OCI-M1 (cell line): ENCODE data around the gene PLEKHA5.
"Not testable (repeated sequence)": the region's sequence is repeated elsewhere in the genome, so short reads cannot be mapped to it uniquely, and the experiment has no call there.

ENCODE experiments used
- DNase-seq: peaks from one replicate; lab custom pipeline; 2025; lab: John Stamatoyannopoulos, UW

Gene PLEKHA5

GRCh38 chr12:19129486-19130223, at the start of gene PLEKHA5:
Gene PLEKHA5, plus strand, starts transcription at chr12:19129733. Its CDS starts 67 bp downstream, at chr12:19129800.
- peak; percentile 56 for DNase-seq

DNA sequence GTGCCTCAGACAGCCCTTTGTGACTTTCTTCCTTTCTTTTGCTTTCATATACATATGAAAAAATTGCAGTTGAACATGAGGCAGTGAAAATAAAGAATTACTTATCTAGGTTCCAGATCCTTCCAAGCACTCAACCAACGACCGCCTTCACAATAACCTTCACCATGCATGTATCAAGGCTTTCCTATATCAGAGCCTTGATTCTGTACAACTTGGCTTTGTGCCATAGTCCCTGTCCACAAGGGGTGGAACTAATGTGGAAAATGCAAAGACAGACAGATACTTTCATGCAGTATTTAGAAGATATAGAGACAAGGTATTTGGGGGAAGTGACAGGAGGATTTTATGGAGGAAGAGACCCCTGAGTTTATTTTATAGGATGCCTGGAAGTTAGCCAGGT, 48.6 kb upstream of the PLEKHA5 start:
- DNase-seq: no peak

DNA sequence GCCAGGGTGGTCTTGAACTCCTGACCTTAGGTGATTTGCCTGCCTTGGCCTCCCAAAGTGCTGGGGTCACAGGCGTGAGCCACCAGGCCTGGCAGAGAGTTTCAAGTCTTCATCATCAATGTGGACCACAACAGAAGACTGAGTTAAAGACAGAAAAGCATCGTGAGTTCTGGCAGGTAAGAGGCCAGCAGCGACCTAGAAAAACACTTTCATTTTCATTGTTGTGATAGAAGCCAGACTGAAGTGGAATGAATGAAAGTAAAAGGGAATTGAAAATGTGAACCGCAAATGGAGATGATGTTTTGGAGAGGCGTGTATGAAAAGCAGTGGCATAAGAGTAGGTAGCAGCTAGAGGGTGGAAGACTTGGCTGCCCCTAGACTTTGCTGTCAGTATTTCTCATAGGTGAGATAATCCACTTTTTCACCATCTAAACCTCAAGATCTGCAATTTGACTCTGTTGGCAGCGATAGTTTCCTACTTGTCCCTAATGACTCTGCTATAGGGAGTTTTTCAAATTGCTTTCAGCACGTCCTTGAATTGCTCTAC, 47.1 kb upstream of the PLEKHA5 start:
- DNase-seq: peak; percentile 22

- no peak for DNase-seq
Observed at GRCh38 chr12:19084547-19084946, 45.0 kb upstream of the PLEKHA5 start.

DNA sequence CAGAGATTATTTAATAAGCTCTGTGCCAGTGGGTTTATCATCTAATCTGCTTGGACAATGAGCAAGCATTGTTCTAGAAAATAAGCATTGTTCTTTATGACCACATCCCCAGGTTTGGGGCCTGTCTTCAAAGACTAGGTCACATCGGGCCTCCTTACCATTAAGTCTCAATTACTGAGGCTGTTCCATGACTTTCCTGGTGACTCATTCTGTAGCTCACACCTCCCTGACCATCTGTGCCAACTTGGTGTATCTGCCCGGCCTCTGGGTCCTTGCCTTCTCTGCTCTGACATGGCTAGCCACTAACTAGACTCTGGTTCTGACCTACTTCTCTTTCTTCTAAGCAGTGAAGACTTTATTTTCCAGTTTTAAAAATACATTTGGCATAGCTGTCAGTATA, 44.4 kb upstream of the PLEKHA5 start:
- DNase-seq: no peak

- no peak for DNase-seq
Observed at GRCh38 chr12:19088606-19089005, 40.9 kb upstream of the PLEKHA5 start.

DNA sequence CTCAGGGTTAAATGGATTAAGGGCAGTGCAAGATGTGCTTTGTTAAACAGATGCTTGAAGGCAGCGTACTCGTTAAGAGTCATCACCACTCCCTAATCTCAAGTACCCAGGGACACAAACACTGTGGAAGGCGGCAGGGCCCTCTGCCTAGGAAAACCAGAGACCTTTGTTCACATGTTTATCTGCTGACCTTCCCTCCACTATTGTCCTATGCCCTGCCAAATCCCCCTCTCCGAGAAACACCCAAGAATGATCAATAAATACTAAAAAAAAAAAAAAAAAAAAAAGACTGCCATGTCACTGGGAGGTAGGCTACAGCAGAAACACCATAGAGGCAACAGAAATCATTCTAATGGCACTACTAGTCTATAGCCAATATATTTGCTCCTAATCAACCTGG, 37.1 kb upstream of the PLEKHA5 start:
- DNase-seq: not testable (repeated sequence)

GRCh38 chr12:19093218-19093617, 36.3 kb upstream of the PLEKHA5 start:
- DNase-seq: no peak

DNA sequence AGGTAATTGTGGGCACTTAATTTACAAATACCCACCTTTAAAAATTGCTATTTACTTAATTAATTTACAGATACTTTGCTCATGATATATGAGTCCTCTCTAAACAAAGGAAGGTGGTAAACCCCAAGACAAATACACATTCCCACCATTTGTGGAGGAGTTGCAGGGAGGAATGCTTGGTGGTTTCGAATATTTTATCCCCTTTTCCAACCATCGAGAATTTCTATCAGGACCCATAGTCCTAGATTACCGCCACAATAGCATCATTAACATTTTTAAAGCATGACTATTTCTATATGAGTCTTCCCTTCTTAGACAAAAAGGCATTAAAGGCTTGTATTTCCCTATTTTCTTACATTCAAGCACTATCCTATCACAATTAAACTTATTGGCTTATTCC, 34.2 kb upstream of the PLEKHA5 start:
- no peak for DNase-seq

- no peak for DNase-seq
Observed at GRCh38 chr12:19095756-19096480, 33.6 kb upstream of the PLEKHA5 start.

- no peak for DNase-seq
Observed at GRCh38 chr12:19105463-19105862, 24.1 kb upstream of the PLEKHA5 start.

GRCh38 chr12:19107750-19108149, 21.8 kb upstream of the PLEKHA5 start:
- no peak for DNase-seq

DNA sequence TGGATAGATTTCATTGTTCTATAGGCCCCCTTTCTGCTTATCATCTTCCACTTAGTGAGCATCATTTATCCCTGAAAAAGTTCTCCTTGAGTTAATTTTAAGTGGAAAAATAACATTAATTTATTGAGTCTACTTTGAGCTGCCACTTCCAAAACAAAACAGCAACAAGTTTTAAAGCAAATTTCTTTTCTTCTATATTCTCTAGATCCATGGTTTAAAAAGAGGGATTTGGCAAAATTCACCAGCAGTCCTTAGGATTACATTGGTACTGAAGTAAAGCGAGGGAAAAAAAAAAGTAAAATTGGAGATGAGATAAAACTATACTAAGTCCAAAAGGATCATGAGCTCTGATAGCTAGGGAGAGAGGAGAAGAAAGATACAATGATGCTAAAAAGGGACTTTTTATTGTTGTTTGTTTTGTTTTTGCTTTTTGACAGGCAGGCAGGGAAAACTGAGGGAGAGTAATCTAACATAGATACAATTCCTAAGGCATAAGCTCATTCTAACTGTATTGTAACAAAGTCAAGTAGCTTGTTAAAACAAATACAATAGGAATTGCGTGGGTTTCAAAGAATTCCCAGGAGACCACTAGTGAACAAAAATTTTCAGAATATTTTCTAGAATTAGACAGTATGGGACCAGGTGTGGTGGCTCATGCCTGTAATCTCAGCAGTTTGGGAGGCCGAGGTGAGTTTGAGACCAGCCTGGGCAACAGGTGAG, 19.2 kb upstream of the PLEKHA5 start:
- DNase-seq: no peak

DNA sequence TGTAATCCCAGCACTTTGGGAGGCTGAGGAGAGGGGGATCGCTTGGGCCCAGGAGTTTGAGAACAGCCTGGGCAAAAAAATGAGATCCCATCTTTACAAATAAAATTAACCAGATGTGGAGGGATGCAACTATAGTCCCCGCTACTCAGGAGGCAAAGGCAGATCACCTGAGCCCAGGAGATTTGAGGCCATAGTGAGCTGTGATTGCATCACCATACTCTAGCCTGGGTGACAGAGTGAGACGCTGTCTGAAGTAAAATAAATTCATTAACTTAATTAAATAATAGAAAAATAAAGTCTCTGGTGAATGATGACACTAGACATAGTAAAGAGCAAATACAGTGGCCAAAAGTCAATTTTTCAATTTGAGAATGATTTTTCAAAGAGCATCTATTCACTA, 16.1 kb upstream of the PLEKHA5 start:
- DNase-seq: no peak

DNA sequence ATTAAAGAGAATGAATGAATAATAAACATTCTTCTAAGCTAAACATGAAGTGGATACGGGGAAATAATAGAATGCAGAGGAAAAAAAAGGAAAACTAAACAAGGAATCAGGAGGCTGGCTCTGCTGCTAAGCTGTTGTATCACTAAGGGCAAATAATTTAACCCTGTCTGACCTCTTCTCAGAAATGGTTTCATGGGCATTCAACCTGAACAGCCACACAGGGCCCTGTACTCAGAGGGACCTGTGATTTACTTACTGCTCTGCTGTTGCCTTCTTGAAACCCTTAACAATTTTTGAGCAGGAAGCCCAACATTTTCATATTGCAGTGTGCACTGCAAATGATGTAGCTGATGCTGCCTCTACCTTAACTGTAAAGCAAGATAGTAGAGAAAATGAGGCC, 14.2 kb upstream of the PLEKHA5 start:
- DNase-seq: no peak

DNA sequence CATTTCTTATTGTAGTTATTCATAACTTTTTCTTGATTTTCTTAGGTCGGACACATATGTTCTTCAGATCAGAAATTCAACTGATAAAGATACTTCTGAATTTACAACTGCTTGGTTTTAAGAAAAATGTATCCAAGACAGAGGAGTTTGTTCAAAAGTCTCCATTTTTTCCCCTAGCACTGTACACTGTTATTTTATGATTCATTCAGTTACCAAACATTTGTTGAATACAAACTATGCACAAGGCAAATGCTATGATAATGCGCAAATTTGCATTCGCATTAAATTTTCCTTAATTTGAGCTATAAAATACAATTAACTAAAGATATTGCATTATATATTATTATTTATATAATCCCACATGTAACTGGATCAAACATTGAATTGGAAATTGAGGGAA, 10.1 kb upstream of the PLEKHA5 start:
- DNase-seq: no peak

DNA sequence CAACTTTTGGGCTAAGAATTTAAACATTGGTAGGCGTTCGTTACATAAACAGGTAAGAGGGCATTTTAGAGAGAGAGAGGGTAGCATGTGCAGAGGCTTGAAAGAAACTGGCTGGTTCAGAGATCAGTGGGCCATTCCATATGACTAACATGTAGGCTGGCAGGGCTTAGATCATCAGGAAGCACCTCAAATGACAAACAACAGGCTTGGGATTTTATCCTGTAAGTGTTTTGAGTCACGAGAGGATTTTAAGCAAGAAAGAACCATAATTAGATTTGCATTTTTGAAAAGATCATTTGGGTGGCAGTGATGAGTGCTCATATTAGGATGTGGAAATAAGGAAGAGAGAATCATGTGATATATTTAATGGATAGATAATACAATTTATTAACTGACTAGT, 8.7 kb upstream of the PLEKHA5 start:
- no peak for DNase-seq

DNA sequence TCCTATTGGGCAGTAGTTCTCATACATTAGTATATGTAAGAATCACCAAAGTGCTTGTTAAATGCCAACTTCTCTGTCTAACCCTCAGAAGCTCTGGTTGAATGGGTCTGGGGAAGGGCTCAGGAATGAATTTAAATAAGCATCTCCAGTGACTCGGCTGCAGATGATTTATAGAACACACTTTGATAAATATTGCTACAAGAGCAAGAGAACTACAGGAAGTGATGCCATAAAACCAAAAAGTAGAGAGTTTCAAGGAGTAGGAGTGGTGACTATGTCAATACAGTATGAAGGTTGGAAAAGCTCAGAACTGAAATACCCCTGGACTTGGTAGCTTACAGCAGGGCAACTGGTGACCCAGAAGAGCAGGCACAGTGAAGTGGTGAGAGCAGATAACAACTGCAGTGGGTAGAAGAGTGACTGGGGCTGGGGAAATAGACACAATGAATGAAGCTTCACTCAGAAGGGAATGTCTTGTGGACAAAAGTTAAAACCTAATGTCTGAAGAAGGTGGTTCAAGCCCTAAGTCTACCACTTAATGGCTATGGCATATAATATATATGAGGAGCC, 8.0 kb upstream of the PLEKHA5 start:
- no peak for DNase-seq

DNA sequence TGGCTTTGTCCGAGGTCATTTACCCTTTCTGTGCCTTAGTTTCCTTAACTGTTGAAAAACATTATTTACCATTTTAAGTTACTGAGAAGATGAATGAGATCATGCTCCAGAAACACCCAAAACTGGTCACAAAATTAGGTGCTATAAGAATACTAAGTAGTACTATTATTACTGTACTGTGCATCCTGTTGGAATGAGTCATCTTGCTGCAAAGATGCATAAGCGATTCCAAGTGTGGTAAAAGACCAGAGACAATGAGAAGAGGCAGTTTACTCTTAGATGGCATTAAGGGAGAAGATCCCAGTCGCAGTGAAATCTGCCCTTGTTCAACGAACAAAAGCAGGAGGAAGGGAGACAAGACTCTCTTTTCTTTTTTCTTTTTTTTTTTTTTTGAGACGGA, 4.2 kb upstream of the PLEKHA5 start:
- no peak for DNase-seq

DNA sequence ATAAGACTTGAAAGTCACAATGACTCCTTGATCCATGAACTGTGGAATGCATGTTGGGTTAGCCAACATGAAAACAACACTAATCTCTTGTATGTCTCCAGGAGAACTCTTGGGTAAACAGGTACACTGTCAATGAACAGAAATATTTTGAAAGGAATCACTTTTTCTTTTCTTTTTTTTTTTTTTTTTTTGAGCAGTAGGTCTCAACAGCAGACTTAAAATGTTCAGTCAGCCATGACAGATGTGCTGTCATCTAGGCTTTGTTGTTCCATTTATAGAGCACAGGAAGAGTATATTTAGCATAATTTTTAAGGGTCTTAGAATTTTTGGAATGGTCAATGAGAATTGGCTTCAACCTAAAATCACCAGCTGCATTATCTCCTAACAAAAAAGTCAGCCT, 2.3 kb upstream of the PLEKHA5 start:
- DNase-seq: no peak

GRCh38 chr12:19128485-19128884, 1.0 kb upstream of the PLEKHA5 start:
- no peak for DNase-seq

- DNase-seq: peak; percentile 56
Observed at GRCh38 chr12:19129122-19129485, 429 bp upstream of the PLEKHA5 start.
